Subcutaneous adipose tissue (tissue), 4 donors: ENCODE results near the gene TMEM229B. TPM values are rescaled to one million over a fixed set of nuclear protein-coding genes. Genes with fewer than 3 reads are reported as not detected.

Experiments used
- CTCF ChIP-seq: fragments of 450-650 bp; IDR thresholded peaks from one replicate; pipeline ENCODE4 v1.5.1; 2016; ENCODE audit warnings: low read depth, mild to moderate bottlenecking, control low read depth, antibody characterized with exemption, moderate library complexity
- total RNA-seq, 4 donors: library from RNA; depleted of rRNA; stranded (reverse); fragments of >200 nt; gene quantifications; one replicate each; pipeline ENCODE4 v1.1.0, GENCODE V29; 2016

TMEM229B gene
- total RNA-seq, 4 donors from 2014 or later: 1.4 to 10.2 (median 2.2) TPM; not detected in 1

DNA sequence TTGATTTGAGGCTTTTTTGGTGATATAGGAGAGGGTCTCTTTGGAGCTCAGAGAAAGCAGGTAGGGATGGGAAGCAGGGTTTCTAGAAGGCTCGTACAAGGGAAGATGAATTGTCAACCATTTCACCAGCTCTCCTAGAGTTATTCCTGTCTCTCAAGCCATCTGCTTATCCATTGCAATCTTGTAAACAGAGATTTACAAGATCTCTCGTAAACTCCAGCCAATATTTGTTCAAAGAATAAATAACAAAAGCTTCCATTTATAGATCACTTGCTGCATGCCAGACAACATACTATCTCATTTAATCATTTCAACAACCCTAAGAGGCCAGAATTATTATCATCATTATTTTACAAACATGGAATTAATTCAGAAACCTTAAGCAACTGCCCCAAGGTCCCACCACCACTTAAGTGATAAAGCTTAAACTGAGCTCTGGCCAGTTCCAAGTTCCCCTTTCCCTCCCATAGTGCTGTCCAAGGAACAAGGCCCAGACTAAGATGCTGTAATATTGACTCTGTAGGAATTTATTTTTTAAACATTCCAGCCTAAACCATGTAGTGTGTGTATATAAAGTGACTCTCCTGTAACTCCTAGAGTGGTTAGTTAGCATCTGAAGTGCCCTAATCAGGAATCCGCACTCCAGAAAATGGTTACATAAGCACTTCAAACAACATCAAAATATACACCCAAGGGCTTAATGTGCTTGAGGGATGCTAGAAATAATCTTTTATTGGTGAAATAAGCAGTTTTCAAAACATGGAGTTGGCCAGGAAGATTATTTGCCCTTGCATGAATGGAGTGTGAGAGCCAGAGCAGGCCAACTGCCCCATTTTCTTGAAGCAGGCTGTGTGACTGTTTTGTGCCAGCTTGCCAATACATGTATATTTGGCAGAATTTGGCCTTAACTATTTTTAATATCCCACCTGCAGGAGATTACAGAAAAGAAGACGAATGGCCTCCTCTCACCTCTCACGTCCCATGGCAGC lies 41.7 kb upstream of the TMEM229B start:
- TF ChIP-seq CTCF: no peak

- TF ChIP-seq CTCF: no peak
These were observed 39.8 kb upstream of the TMEM229B start for GRCh38 chr14:67528276-67528675.

DNA sequence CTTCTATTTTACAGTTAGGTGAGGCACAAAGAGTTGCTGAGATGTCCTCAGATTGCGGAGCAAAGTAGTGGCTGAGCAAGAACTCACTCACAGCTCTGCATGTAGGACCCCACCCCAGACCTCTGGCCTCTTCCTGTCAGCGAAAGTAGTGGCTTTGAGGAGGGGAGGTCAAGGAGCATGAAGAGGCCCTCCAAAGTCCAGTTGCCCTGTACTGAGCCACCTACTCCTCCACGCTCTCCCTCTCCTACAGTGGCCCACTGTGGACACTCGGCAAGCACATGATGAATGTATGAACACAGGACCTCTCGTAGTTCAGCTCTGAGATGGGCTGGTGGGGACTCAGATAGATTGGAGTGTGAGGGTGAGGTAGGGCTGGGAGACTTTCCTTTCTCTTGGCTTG lies 39.2 kb upstream of the TMEM229B start:
- no peak for TF ChIP-seq CTCF

GRCh38 chr14:67526676-67527459 lies 38.3 kb upstream of the TMEM229B start:
- no peak for TF ChIP-seq CTCF

DNA sequence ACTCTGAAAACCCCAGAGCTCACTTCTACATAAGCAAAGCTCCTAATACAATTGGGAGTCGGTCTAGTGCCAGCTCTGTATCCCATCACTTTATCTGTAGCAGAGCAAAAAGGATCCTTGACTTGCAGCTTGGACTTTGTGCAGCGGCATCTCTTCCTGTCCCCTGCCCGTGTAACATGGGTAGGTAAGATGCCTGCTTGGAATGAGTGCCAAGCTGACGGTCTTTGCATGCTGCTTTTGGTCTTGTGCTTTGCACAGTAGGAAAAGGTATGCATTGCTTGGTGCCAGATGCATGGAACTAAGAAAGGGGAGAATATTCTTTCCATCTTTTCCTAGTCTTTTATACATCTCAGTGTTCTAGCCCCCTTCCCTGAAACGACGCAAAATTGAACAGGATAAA lies 37.7 kb upstream of the TMEM229B start:
- TF ChIP-seq CTCF: no peak

- no peak for TF ChIP-seq CTCF
These were observed 36.9 kb upstream of the TMEM229B start for GRCh38 chr14:67525389-67525788.

DNA sequence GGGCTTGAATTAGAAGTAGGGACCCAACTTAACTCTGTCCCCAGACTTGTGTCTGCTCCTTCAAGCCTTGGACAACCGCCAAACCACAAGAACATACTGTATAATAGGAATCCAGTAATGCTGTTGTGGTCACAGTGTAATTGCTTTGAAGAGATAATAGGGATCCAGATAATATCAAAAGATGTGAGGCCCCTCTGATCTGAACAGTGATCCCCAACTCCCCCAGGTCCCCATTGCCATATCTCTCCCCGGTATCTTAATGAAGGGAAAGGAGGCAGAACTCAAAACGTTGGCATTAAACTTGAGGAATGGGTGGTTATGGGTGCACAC lies 36.1 kb upstream of the TMEM229B start:
- TF ChIP-seq CTCF: no peak
